ENCODE measurements around the gene LCN12. TPM values are rescaled to one million over a fixed set of nuclear protein-coding genes. Genes with fewer than 3 reads are reported as not detected.

LCN12 gene
- total RNA-seq, 1 donor from 2014 or later = not detected

- Mint-ChIP-seq H3K4me1 (peaks cover 13% of the 10 kb centered on the region), H3K9me3 (peaks cover 3% of the 10 kb centered on the region), H3K36me3 (no peaks in the 10 kb centered on the region), H3K4me3 (no peak overlapping the region), H3K27me3 (ENCODE audit: insufficient read depth, low read depth) (peaks cover 20% of the 10 kb centered on the region), H3K27ac (no peak overlapping the region)
- H3K79me2 ChIP-seq (ENCODE audit: low read depth) = peaks cover 10% of the 10 kb centered on the region
- H3K4me2 ChIP-seq = no peak overlapping the region
- TF ChIP-seq CTCF (IDR thresholded peaks at IDR 0.05) = no peak
- TF ChIP-seq EZH2phosphoT487 (IDR thresholded peaks at IDR 0.05) = no peak
- no peak for TF ChIP-seq EZH2 (IDR thresholded peaks at IDR 0.05)
- no peak for DNase-seq (ENCODE audit: low spot score)
- peaks cover 24% of the 10 kb centered on the region for H3F3A ChIP-seq (ENCODE audit: low read depth)
- no peaks in the 10 kb centered on the region for H3K36me3 ChIP-seq
- peaks cover 21% of the 10 kb centered on the region for H3K27me3 ChIP-seq
- H4K20me1 ChIP-seq (ENCODE audit: low read depth) = peaks cover 8% of the 10 kb centered on the region
- no peak overlapping the region for H3K9ac ChIP-seq
- H2AFZ ChIP-seq (replicated peaks) = no peak overlapping the region
- H3K4me1 ChIP-seq = peaks cover 14% of the 10 kb centered on the region
- no peak overlapping the region for H3K4me3 ChIP-seq
- no peak overlapping the region for H3K27ac ChIP-seq
- no peaks in the 10 kb centered on the region for H3K9me3 ChIP-seq (ENCODE audit: low read depth)
These were observed 42.3 kb downstream of the LCN12 start for GRCh38 chr9:136994180-136994887.

- Mint-ChIP-seq H3K36me3 (no peaks in the 10 kb centered on the region), H3K27ac (no peak overlapping the region), H3K9me3 (peaks cover 3% of the 10 kb centered on the region), H3K4me3 (no peak overlapping the region), H3K4me1 (peaks cover 10% of the 10 kb centered on the region), H3K27me3 (ENCODE audit: insufficient read depth, low read depth) (peaks cover 22% of the 10 kb centered on the region)
- H3K9ac ChIP-seq = no peak overlapping the region
- H3K36me3 ChIP-seq = no peaks in the 10 kb centered on the region
- H3K4me2 ChIP-seq = no peak overlapping the region
- H3K27me3 ChIP-seq = peaks cover 21% of the 10 kb centered on the region
- no peak overlapping the region for H2AFZ ChIP-seq (replicated peaks)
- peaks cover 12% of the 10 kb centered on the region for H3K4me1 ChIP-seq
- peaks cover 8% of the 10 kb centered on the region for H4K20me1 ChIP-seq (ENCODE audit: low read depth)
- DNase-seq (ENCODE audit: low spot score) = no peak
- peaks cover 10% of the 10 kb centered on the region for H3K79me2 ChIP-seq (ENCODE audit: low read depth)
- TF ChIP-seq EZH2phosphoT487 (IDR thresholded peaks at IDR 0.05) (no peak), EZH2 (IDR thresholded peaks at IDR 0.05) (no peak), CTCF (IDR thresholded peaks at IDR 0.05) (no peak)
- H3K4me3 ChIP-seq = no peak overlapping the region
- peaks cover 20% of the 10 kb centered on the region for H3F3A ChIP-seq (ENCODE audit: low read depth)
- no peaks in the 10 kb centered on the region for H3K9me3 ChIP-seq (ENCODE audit: low read depth)
- H3K27ac ChIP-seq = no peak overlapping the region
These were observed 42.8 kb downstream of the LCN12 start for GRCh38 chr9:136994888-136995230.

GRCh38 chr9:136995362-136995761 lies 43.3 kb downstream of the LCN12 start:
- Histone ChIP-seq H3K9me3 (ENCODE audit: low read depth) (no peaks in the 10 kb centered on the region), H3K4me3 (no peak overlapping the region), H3K27me3 (peaks cover 21% of the 10 kb centered on the region), H2AFZ (replicated peaks) (no peak overlapping the region), H3K4me1 (peaks cover 11% of the 10 kb centered on the region), H3K36me3 (no peaks in the 10 kb centered on the region), H4K20me1 (ENCODE audit: low read depth) (peaks cover 8% of the 10 kb centered on the region), H3K79me2 (ENCODE audit: low read depth) (peaks cover 10% of the 10 kb centered on the region), H3F3A (ENCODE audit: low read depth) (peaks cover 15% of the 10 kb centered on the region), H3K9ac (no peak overlapping the region), H3K4me2 (no peak overlapping the region), H3K27ac (no peak overlapping the region)
- no peaks in the 10 kb centered on the region for H3K36me3 Mint-ChIP-seq
- no peak for DNase-seq (ENCODE audit: low spot score)
- H3K4me1 Mint-ChIP-seq = peaks cover 10% of the 10 kb centered on the region
- no peak overlapping the region for H3K4me3 Mint-ChIP-seq
- H3K9me3 Mint-ChIP-seq = peaks cover 3% of the 10 kb centered on the region
- TF ChIP-seq EZH2phosphoT487 (IDR thresholded peaks at IDR 0.05) (no peak), CTCF (IDR thresholded peaks at IDR 0.05) (no peak), EZH2 (IDR thresholded peaks at IDR 0.05) (no peak)
- peaks cover 23% of the 10 kb centered on the region for H3K27me3 Mint-ChIP-seq (ENCODE audit: insufficient read depth, low read depth)
- H3K27ac Mint-ChIP-seq = no peak overlapping the region

Data from neural progenitor cell (in vitro differentiated cells).